Muscle layer of duodenum (tissue), 2 donors: ENCODE data around the gene DEFB114.

Source experiments
- H3K27ac ChIP-seq: one replicate; pipeline ENCODE4 v1.7.0; 2013; ENCODE audit warnings: mild to moderate bottlenecking, low read length
- H3K27me3 ChIP-seq: one replicate; pipeline ENCODE4 v1.7.0; 2013; ENCODE audit warnings: low read depth, mild to moderate bottlenecking, control low read depth, low read length
- H3K36me3 ChIP-seq, 2 donors: one replicate each; pipeline ENCODE4 v1.7.0; 2013; ENCODE audit warnings: low read length in 2 of 2, control low read depth in 1 of 2, mild to moderate bottlenecking in 1 of 2; ENCODE audit not compliant: insufficient read depth in 2 of 2, control insufficient read depth in 1 of 2
- H3K4me1 ChIP-seq, 2 donors: one replicate each; pipeline ENCODE4 v1.7.0; 2013; ENCODE audit warnings: low read length in 2 of 2, mild to moderate bottlenecking in 2 of 2, control low read depth in 1 of 2, moderate library complexity in 1 of 2; ENCODE audit not compliant: insufficient read depth in 2 of 2, control insufficient read depth in 1 of 2
- H3K4me3 ChIP-seq, 2 donors: one replicate each; pipeline ENCODE4 v1.7.0; 2013; ENCODE audit warnings: low read length in 2 of 2, low read depth in 1 of 2, mild to moderate bottlenecking in 1 of 2
- H3K9me3 ChIP-seq, 2 donors: one replicate each; pipeline ENCODE4 v1.7.0; 2013; ENCODE audit warnings: low read length in 2 of 2, control low read depth in 1 of 2, mild to moderate bottlenecking in 1 of 2; ENCODE audit not compliant: control insufficient read depth in 1 of 2
- donor health status: healthy.

DEFB114 gene

DNA sequence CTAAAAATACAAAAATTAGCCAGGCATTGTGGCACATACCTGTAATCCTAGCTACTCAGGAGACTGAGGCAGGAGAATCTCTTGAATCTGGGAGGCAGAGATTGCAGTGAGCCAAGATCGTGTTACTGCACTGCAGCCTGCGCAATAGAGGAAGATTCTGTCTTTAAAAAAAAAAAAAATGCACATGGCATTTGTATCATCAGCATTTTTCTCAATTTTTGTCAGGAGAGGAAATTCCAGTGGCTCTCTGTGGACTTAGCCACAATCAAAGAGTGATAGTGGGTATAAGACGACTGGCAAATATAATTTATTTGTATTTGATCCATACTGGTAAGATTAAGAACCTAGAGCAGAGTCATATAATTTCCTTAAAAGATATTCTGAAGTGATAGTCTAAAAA lies 28.6 kb downstream of the DEFB114 start:
- Histone ChIP-seq H3K36me3 (no peaks in the 10 kb centered on the region), H3K27me3 (no peaks in the 10 kb centered on the region), H3K4me3 (no peak overlapping the region), H3K4me1 (no peaks in the 10 kb centered on the region), H3K27ac (no peak overlapping the region), H3K9me3 (no peaks in the 10 kb centered on the region)

DNA sequence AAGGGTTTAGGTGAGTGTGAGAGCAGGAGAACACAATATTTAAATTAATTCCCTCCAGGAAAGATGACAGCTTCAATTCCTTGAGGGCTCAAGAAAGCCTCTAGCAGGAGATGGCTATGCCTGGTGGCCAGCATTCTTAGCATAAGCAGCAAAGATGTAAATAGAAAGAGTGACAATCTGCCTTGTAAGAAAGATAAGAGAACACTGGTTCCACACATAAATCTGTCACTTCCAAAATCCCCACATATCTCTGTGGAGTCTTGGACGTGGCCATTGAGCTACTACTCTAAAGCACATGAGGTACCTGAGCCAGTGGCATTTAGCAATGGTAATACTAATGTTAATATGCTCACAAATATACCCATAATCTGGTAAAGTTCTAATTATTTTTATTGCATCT lies 29.2 kb downstream of the DEFB114 start:
- no peak overlapping the region for H3K27ac ChIP-seq
- no peaks in the 10 kb centered on the region for H3K36me3 ChIP-seq
- H3K9me3 ChIP-seq: no peaks in the 10 kb centered on the region
- H3K27me3 ChIP-seq: no peaks in the 10 kb centered on the region
- no peak overlapping the region for H3K4me3 ChIP-seq
- H3K4me1 ChIP-seq: no peaks in the 10 kb centered on the region

DNA sequence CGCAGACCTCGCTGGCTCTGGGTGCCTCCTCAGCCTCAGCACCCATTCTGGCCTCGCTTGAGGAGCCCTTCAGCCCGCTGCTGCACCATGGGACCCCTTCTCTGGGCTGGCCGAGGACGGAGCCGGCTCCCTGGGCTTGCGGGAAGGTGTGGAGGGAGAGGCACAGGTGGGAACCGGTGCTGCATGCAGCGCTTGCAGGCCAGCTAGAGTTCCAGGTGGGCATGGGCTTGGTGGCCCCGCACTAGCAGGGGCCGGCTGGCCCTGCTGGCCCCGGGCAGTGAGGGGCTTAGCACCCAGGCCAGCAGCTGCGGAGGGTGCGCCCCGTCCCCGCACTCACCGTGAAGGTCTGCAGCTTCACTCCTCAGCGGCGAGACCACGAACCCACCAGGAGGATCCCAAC lies 30.4 kb downstream of the DEFB114 start:
- Histone ChIP-seq H3K4me1 (no peaks in the 10 kb centered on the region), H3K9me3 (no peaks in the 10 kb centered on the region), H3K36me3 (no peaks in the 10 kb centered on the region), H3K4me3 (no peak overlapping the region), H3K27me3 (no peaks in the 10 kb centered on the region), H3K27ac (no peak overlapping the region)

DNA sequence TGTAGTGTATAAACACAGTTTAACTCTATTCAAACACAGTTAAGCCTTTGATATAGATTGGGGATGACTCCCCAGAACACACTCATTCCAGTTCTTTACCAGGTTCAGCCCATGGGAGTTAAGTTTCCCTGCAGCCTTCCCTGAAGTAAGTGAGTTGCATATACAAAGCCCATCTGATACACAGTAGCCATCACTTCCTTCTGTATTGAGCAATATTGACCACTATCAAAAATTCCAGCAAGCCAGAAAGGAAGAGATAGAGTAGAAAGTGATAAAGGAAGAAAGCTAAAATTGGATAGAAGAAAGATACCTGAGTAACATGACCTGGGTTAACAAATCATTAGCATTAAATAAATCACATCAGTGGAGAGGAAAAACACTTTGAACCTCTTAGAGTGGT lies 34.6 kb downstream of the DEFB114 start:
- no peaks in the 10 kb centered on the region for H3K36me3 ChIP-seq
- no peaks in the 10 kb centered on the region for H3K4me1 ChIP-seq

GRCh38 chr6:49923826-49924225 lies 40.1 kb downstream of the DEFB114 start:
- Histone ChIP-seq H3K36me3 (no peaks in the 10 kb centered on the region), H3K9me3 (no peaks in the 10 kb centered on the region), H3K4me3 (no peak overlapping the region)

More for the DNA sequence above, 34.6 kb downstream of the DEFB114 start:
- no peak overlapping the region for H3K4me3 ChIP-seq
- no peak overlapping the region for H3K27ac ChIP-seq
- no peaks in the 10 kb centered on the region for H3K9me3 ChIP-seq
- H3K27me3 ChIP-seq: no peaks in the 10 kb centered on the region

DNA sequence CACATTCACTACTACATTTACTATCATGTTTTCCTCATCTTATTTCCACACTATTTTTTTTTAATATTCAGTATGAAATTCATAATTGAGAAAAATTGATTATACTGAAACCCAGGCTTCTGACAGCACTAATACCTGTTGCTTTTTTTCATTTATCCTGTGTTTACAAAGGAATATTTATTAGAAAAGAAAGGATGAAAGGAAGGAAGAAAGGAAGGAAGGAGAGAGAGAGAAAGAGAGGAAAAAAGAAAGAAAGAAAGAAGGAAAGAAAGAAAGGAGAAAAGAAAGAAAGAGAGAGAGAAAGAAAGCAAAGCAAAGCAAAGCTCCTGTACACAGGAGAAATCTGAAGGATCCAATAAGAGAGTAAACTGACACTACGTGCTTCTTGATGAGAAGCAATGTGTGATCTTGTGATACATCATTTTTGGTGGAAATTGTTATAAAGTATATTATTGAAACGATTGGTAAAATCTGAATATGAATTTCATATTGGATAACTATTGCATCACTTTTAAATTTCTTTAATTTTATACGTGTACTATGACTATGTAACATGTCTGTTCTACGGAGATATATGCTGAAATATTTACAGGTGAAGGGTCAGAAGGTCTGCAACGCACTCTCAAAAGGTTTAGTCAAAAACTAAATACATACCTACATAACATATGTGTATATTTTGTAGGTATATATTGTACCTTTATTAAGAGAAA lies 43.9 kb downstream of the DEFB114 start:
- H3K27me3 ChIP-seq: no peaks in the 10 kb centered on the region
- no peaks in the 10 kb centered on the region for H3K9me3 ChIP-seq
- no peak overlapping the region for H3K27ac ChIP-seq
- no peak overlapping the region for H3K4me3 ChIP-seq
- peaks cover 0 to 3% of the 10 kb centered on the region in 2 donors for H3K4me1 ChIP-seq
- no peaks in the 10 kb centered on the region for H3K36me3 ChIP-seq

More at GRCh38 chr6:49923826-49924225, 40.1 kb downstream of the DEFB114 start:
- Histone ChIP-seq H3K4me1 (no peaks in the 10 kb centered on the region), H3K27me3 (no peaks in the 10 kb centered on the region), H3K27ac (no peak overlapping the region)

DNA sequence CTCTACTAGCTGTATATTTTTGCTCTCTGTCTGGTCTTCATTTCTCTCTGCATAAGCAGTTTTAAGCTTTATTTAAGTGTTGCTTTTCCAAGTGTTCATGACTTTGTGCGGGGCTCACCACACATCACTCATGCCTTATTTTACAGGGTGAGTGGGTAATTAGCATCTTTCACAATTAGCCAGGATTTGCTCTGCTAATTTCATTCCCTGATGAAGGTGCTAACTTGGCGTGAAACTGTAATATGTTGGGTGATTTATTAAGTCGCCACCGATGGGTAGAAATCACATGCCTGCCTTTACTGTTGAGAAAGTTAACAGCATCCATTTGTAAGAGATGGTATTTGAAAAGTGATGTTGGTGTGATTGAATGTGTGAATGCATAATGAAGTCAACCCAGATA lies 44.7 kb downstream of the DEFB114 start:
- H3K4me1 ChIP-seq: peaks cover 0 to 7% of the 10 kb centered on the region in 2 donors
- H3K9me3 ChIP-seq: no peaks in the 10 kb centered on the region
- no peak overlapping the region for H3K4me3 ChIP-seq
- H3K36me3 ChIP-seq: no peaks in the 10 kb centered on the region
- no peaks in the 10 kb centered on the region for H3K27me3 ChIP-seq
- H3K27ac ChIP-seq: no peak overlapping the region

GRCh38 chr6:49918787-49919186 lies 45.2 kb downstream of the DEFB114 start:
- peaks cover 0 to 7% of the 10 kb centered on the region in 2 donors for H3K4me1 ChIP-seq
- no peaks in the 10 kb centered on the region for H3K9me3 ChIP-seq
- H3K4me3 ChIP-seq: no peak overlapping the region
- H3K36me3 ChIP-seq: no peaks in the 10 kb centered on the region
- no peak overlapping the region for H3K27ac ChIP-seq
- H3K27me3 ChIP-seq: no peaks in the 10 kb centered on the region

- no peaks in the 10 kb centered on the region for H3K9me3 ChIP-seq
- H3K4me3 ChIP-seq: no peak overlapping the region
- H3K27me3 ChIP-seq: no peaks in the 10 kb centered on the region
- H3K36me3 ChIP-seq: no peaks in the 10 kb centered on the region
- H3K4me1 ChIP-seq: peaks cover 0 to 7% of the 10 kb centered on the region in 2 donors
- H3K27ac ChIP-seq: no peak overlapping the region
Measured at GRCh38 chr6:49915035-49915434, 48.9 kb downstream of the DEFB114 start.

- Histone ChIP-seq H3K4me3 (no peak overlapping the region), H3K36me3 (no peaks in the 10 kb centered on the region), H3K27me3 (no peaks in the 10 kb centered on the region), H3K9me3 (no peaks in the 10 kb centered on the region), H3K4me1 (peaks cover 0 to 7% of the 10 kb centered on the region in 2 donors), H3K27ac (no peak overlapping the region)
Measured at GRCh38 chr6:49913636-49914375, 50.2 kb downstream of the DEFB114 start.

GRCh38 chr6:49912196-49912595 lies 51.8 kb downstream of the DEFB114 start:
- peaks cover 0 to 7% of the 10 kb centered on the region in 2 donors for H3K4me1 ChIP-seq
- H3K36me3 ChIP-seq: no peaks in the 10 kb centered on the region
- no peak overlapping the region for H3K27ac ChIP-seq
- no peaks in the 10 kb centered on the region for H3K27me3 ChIP-seq
- H3K4me3 ChIP-seq: no peak overlapping the region
- no peaks in the 10 kb centered on the region for H3K9me3 ChIP-seq
